Lower leg skin (tissue), 4 donors: ENCODE measurements around the gene CEP131. TPM values are rescaled to one million over a fixed set of nuclear protein-coding genes. Genes with fewer than 3 reads are reported as not detected.

Experiments used
- DNase-seq, 2 donors: peaks; one replicate each; pipeline ENCODE4 v3.0.0-alpha.2; 2019; ENCODE audit warnings: low spot score in 2 of 2
- H3K4me3 ChIP-seq: fragments of 200-600 bp; sonication (generic); 2 replicates; pipeline ENCODE4 v1.5.1; 2017; ENCODE audit warnings: mild to moderate bottlenecking, low read depth; ENCODE audit not compliant: poor library complexity, severe bottlenecking
- POLR2A ChIP-seq, 2 donors: fragments of 450-650 bp; IDR thresholded peaks; one replicate each; pipeline ENCODE4 v1.6.1; 2016 to 2017; ENCODE audit warnings: antibody characterized with exemption in 2 of 2, mild to moderate bottlenecking in 1 of 2, moderate library complexity in 1 of 2
- WGBS, 2 donors: methylation state at CpG; one replicate each; pipeline ENCODE4 v1.1.5; 2018; 5-methylcytosine and 5-hydroxymethylcytosine counted together
- intact Hi-C: fragments of 100-400 bp; cut with DNase I; formaldehyde crosslinking; loops from one replicate; pipeline ENCODE4 v1.15.0; 2023; ENCODE audit warnings: low total_unique reads
- total RNA-seq, 4 donors: library from RNA; depleted of rRNA; stranded (reverse); fragments of >200 nt; gene quantifications; one replicate each; pipeline ENCODE4 v1.1.0, GENCODE V29; 2016
- TF ChIP-seq, protein P1 (sequence below), 3 donors: fragments of 450-650 bp; IDR thresholded peaks; one replicate each; pipeline ENCODE4 v1.5.1; 2016; ENCODE audit warnings: antibody characterized with exemption in 3 of 3, mild to moderate bottlenecking in 3 of 3, moderate library complexity in 2 of 3

CEP131 gene
- total RNA-seq, 4 donors from 2014 or later: 4.3 to 12.9 (median 8.4) TPM

DNA sequence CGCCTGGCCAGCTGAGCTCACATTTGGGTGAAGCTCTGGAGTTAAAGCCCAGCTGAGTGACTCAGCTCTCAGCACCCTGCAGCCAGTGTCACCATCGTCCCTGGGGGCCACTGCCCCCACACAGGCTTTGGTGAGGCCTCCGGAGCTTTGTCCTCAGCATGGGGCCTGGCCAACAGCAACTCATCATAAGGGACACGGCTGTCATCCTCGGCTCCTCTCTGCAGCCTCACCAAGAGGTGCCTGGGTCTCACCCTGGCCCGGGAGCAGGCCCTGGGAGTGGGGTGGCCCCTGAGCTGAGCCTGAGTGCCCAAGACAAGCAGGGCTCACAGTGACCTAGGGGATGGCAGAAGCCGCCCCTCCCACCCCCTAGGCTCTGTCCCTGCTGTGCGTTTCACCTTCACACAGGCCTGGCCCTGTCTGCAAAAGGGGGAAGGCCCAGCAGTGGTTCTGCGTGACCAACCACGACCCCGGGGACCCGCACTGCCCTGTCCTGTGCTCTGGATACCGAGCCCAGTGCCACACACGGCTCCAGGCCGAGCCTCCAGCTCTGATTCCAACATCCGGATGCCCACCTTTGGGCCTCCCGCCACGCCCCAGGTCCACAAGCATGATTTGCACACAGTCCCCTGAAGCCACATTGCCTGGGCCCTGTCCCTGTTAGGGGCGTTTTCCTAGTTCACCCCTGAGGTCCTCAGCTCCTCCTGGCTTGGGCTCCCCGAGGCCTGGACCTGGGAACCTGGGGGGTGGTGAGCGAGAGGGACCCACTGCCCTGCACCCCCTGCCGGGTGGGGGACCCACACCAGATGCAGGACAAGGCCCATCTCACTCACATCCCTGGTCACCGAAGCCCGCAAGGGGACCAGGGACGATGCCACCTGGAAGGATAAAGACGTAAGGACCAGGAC lies 34.9 kb downstream of the CEP131 start:
- no peak for TF ChIP-seq POLR2A (IDR thresholded peaks at IDR 0.05)
- TF ChIP-seq, protein P1, sequence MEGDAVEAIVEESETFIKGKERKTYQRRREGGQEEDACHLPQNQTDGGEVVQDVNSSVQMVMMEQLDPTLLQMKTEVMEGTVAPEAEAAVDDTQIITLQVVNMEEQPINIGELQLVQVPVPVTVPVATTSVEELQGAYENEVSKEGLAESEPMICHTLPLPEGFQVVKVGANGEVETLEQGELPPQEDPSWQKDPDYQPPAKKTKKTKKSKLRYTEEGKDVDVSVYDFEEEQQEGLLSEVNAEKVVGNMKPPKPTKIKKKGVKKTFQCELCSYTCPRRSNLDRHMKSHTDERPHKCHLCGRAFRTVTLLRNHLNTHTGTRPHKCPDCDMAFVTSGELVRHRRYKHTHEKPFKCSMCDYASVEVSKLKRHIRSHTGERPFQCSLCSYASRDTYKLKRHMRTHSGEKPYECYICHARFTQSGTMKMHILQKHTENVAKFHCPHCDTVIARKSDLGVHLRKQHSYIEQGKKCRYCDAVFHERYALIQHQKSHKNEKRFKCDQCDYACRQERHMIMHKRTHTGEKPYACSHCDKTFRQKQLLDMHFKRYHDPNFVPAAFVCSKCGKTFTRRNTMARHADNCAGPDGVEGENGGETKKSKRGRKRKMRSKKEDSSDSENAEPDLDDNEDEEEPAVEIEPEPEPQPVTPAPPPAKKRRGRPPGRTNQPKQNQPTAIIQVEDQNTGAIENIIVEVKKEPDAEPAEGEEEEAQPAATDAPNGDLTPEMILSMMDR (IDR thresholded peaks at IDR 0.05): no peak
- WGBS, 2 donors: 88 to 89% methylated on average over 23 to 24 of the region's 26 CpGs
- H3K4me3 ChIP-seq: no peak overlapping the region
- no peak for DNase-seq
- intact Hi-C loops: loop anchor here (10.0 kb wide), 1 partner anchor 1223 kb away; no protein-coding TSS in a partner anchor

DNA sequence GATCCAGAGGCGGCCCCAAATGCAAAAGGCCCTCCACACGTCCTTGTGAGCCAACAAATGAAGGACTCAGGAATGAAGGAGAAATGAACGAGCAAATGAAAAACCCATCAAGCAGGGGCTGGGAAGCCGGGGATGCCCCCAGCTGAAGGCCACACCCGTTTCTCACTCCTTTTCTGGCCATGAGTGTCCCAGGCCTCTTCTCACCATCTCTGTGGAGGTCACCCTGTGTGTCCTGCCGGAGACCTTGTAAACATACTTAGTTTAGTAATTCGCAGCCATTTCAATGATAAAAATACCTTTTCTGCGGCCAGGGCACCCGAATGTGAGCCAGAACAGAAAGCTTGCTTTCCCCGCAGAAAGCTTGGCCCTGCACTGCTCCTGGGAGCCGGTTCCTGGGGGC lies 35.6 kb downstream of the CEP131 start:
- no peak for DNase-seq
- TF ChIP-seq, protein P1 (IDR thresholded peaks at IDR 0.05): no peak
- no peak for TF ChIP-seq POLR2A (IDR thresholded peaks at IDR 0.05)
- intact Hi-C loops: loop anchor here (10.0 kb wide), 1 partner anchor 1222 kb away; no protein-coding TSS in a partner anchor
- WGBS, 2 donors: 95% methylated on average over 11 of the region's 11 CpGs
- no peak overlapping the region for H3K4me3 ChIP-seq

DNA sequence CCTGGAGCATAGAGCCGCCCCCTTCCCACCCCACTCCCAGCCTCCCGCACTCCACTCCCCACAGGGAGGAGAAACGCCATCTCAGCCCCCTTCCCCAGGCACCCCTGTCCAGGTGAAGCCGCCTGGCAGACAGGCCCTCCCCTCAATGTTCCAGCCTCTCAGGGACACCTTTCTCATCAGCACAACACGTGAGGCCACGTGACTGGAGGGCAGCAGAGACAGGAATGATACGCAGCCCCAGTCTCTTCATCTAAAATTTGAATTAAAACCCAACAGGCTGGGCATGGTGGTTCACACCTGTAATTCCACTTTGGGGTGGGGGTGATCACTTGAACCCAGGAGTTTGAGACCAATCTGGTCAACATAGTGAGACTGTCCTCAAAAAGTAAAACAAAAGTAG lies 36.6 kb downstream of the CEP131 start:
- intact Hi-C loops: loop anchor here (10.0 kb wide), 1 partner anchor 1221 kb away; no protein-coding TSS in a partner anchor
- no peak for DNase-seq
- WGBS, 2 donors: 76 to 83% methylated on average over 7 of the region's 7 CpGs
- no peak overlapping the region for H3K4me3 ChIP-seq
- TF ChIP-seq POLR2A (IDR thresholded peaks at IDR 0.05): no peak
- TF ChIP-seq, protein P1 (IDR thresholded peaks at IDR 0.05): no peak

- no peak for TF ChIP-seq POLR2A (IDR thresholded peaks at IDR 0.05)
- TF ChIP-seq, protein P1 (IDR thresholded peaks at IDR 0.05): no peak
- 25 to 31% methylated on average over 11 to 15 of the region's 15 CpGs for WGBS, 2 donors
- no peak overlapping the region for H3K4me3 ChIP-seq
- no peak for DNase-seq
- intact Hi-C loops: loop anchor here (10.0 kb wide), 1 partner anchor 1220 kb away; no protein-coding TSS in a partner anchor
Measured at GRCh38 chr17:81184555-81184954, 38.2 kb downstream of the CEP131 start.

GRCh38 chr17:81183807-81184206 lies 39.0 kb downstream of the CEP131 start:
- H3K4me3 ChIP-seq: no peak overlapping the region
- intact Hi-C loops: loop anchor here (10.0 kb wide), 1 partner anchor 1219 kb away; no protein-coding TSS in a partner anchor
- TF ChIP-seq, protein P1 (IDR thresholded peaks at IDR 0.05): no peak
- no peak for TF ChIP-seq POLR2A (IDR thresholded peaks at IDR 0.05)
- 93% methylated on average over 10 to 11 of the region's 11 CpGs for WGBS, 2 donors
- DNase-seq: no peak
